Endothelial cell of umbilical vein (primary cell): ENCODE data around the gene RIMBP2. TPM values are rescaled to one million over a fixed set of nuclear protein-coding genes. Genes with fewer than 3 reads are reported as not detected.

Source experiments
- BruUV-seq: library from RNA; stranded (reverse); fragments of 400-500 nt; replicated peaks from 2 replicates; lab custom pipeline; 2021; lab: Mats Ljungman, UMichigan
- CTCF ChIA-PET: fragments of 300-600, 350-600 bp; sonication (Branson Sonifier 250); formaldehyde crosslinking; loops from one replicate; lab custom pipeline; 2021; ENCODE audit warnings: antibody characterized with exemption, inconsistent platforms; lab: Charles Lee
- POLR2A ChIA-PET: fragments of 300-600, 350-600 bp; sonication (Branson Sonifier 250); formaldehyde crosslinking; loops from one replicate; lab custom pipeline; 2021; ENCODE audit warnings: antibody characterized with exemption, inconsistent platforms; lab: Charles Lee
- DNase-seq: peaks from one replicate; pipeline ENCODE4 v3.0.0-alpha.2; 2011; ENCODE audit warnings: low read depth, low spot score
- FAIRE-seq: peaks from 2 replicates; lab custom pipeline; 2011; peaks lifted over from hg19 to GRCh38; lab: Jason Lieb, UNC
- H2AFZ ChIP-seq: 2 replicates; pipeline ENCODE4 v1.6.0; 2012; ENCODE audit warnings: low read depth, low read length, control low read depth, inconsistent platforms
- H3K27ac ChIP-seq: 2 replicates; pipeline ENCODE4 v1.5.1; 2011; ENCODE audit warnings: low read depth, mild to moderate bottlenecking, control low read depth, low read length, moderate library complexity; ENCODE audit not compliant: insufficient read depth
- H3K27me3 ChIP-seq, 2 experiments: 2 replicates each; pipeline versions ENCODE4 v1.6.0 to v1.6.1; 2011; ENCODE audit warnings: low read length in 2 of 2, mixed read lengths in 1 of 2; ENCODE audit not compliant: control insufficient read depth in 2 of 2, insufficient read depth in 2 of 2
- H3K36me3 ChIP-seq, 2 experiments: 2 replicates in 1 of 2; 3 replicates in 1 of 2; pipeline ENCODE4 v1.5.1; 2011; ENCODE audit warnings: low read length in 2 of 2, mild to moderate bottlenecking in 1 of 2, moderate library complexity in 1 of 2; ENCODE audit not compliant: control insufficient read depth in 2 of 2, insufficient read depth in 2 of 2; ENCODE audit errors: extremely low read depth in 1 of 2
- H3K4me1 ChIP-seq: 3 replicates; pipeline ENCODE4 v1.5.1; 2011; ENCODE audit warnings: mild to moderate bottlenecking, low read length; ENCODE audit not compliant: control insufficient read depth, insufficient read depth; ENCODE audit errors: extremely low read depth
- H3K4me2 ChIP-seq: 2 replicates; pipeline ENCODE4 v1.6.1; 2011; ENCODE audit warnings: low read length, control low read depth, mixed read lengths; ENCODE audit not compliant: insufficient read depth
- H3K4me3 ChIP-seq, 3 experiments: fragments of 200-600 bp in 1 of 3; sonication (generic), shearing (Covaris generic) in 1 of 3; replicated peaks in 1 of 3; 2 replicates each; pipeline ENCODE4 v1.5.1; 2011 to 2016; ENCODE audit warnings: control low read depth in 3 of 3, low read length in 3 of 3, mild to moderate bottlenecking in 2 of 3, inconsistent platforms in 1 of 3, low read depth in 1 of 3, moderate library complexity in 1 of 3; ENCODE audit not compliant: insufficient read depth in 1 of 3
- H3K79me2 ChIP-seq: 2 replicates; pipeline ENCODE4 v1.6.0; 2012; ENCODE audit warnings: low read length, inconsistent platforms; ENCODE audit not compliant: control insufficient read depth, insufficient read depth
- H3K9ac ChIP-seq: replicated peaks from 2 replicates; pipeline ENCODE3; 2011; ENCODE audit warnings: low read length, control low read depth; ENCODE audit not compliant: insufficient read depth; ENCODE audit errors: extremely low read depth
- H3K9me1 ChIP-seq: replicated peaks from 3 replicates; pipeline ENCODE4 v1.6.0; 2011; ENCODE audit warnings: mild to moderate bottlenecking, low read length; ENCODE audit not compliant: control insufficient read depth, insufficient read depth; ENCODE audit errors: extremely low read depth
- H3K9me3 ChIP-seq: replicated peaks from 2 replicates; pipeline ENCODE4 v1.5.1; 2012; ENCODE audit warnings: low read length, inconsistent platforms; ENCODE audit not compliant: control insufficient read depth, insufficient read depth
- H4K20me1 ChIP-seq: replicated peaks from 2 replicates; pipeline ENCODE3; 2011; ENCODE audit warnings: mild to moderate bottlenecking, low read length; ENCODE audit not compliant: control insufficient read depth, insufficient read depth; ENCODE audit errors: extremely low read depth
- EZH2 ChIP-seq: IDR thresholded peaks from 2 replicates; pipeline ENCODE4 v1.6.1; 2012; ENCODE audit warnings: borderline replicate concordance, low read depth, mild to moderate bottlenecking, moderate library complexity, low read length, inconsistent platforms; ENCODE audit not compliant: severe bottlenecking
- FOS ChIP-seq: IDR thresholded peaks from 2 replicates; pipeline ENCODE4 v1.6.1; 2011; ENCODE audit warnings: mild to moderate bottlenecking, low read length, moderate library complexity, borderline replicate concordance; ENCODE audit not compliant: insufficient read depth
- GATA2 ChIP-seq: IDR thresholded peaks from 2 replicates; pipeline ENCODE4 v1.7.0; 2011; ENCODE audit warnings: low read depth, mild to moderate bottlenecking, moderate library complexity, mixed read lengths, low read length; ENCODE audit not compliant: insufficient read length, insufficient read depth
- JUN ChIP-seq: IDR thresholded peaks from 2 replicates; pipeline ENCODE4 v1.6.1; 2011; ENCODE audit warnings: borderline replicate concordance, low read depth; ENCODE audit not compliant: insufficient read length, insufficient read depth
- MYC ChIP-seq: IDR thresholded peaks from one replicate; pipeline ENCODE4 v1.6.1; 2011; ENCODE audit warnings: mild to moderate bottlenecking, low read depth, low read length
- POLR2A ChIP-seq: IDR thresholded peaks from 2 replicates; pipeline ENCODE4 v1.6.1; 2012; ENCODE audit warnings: low read depth, mild to moderate bottlenecking, control low read depth, low read length
- POLR2AphosphoS5 ChIP-seq: IDR thresholded peaks from 2 replicates; pipeline ENCODE4 v1.6.1; 2012; ENCODE audit warnings: low read depth, mild to moderate bottlenecking, control low read depth, low read length, moderate library complexity; ENCODE audit not compliant: insufficient read depth
- dilution Hi-C: fragments of 300-500 bp; cut with MboI; formaldehyde crosslinking; loops from one replicate; pipeline ENCODE4 v1.15.0; 2019; ENCODE audit warnings: low sequenced_read_pairs; ENCODE audit not compliant: extremely low pct_ligation_motif_present
- intact Hi-C: fragments of 100-400 bp; cut with micrococcal nuclease; formaldehyde crosslinking; loops from one replicate; pipeline ENCODE4 v1.10.0; 2022
- polyA plus RNA-seq, 4 experiments: library from polyadenylated mRNA; depleted of rRNA in 3 of 4; stranded (reverse) in 3 of 4; unstranded in 1 of 4; fragments of >200 nt; gene quantifications; 2 replicates each; pipeline versions ENCODE4 v1.2.1 to v1.2.3, GENCODE V29; 2011 to 2012; ENCODE audit warnings: missing spikeins in 1 of 4
- total RNA-seq: library from RNA; stranded (reverse); gene quantifications from 2 replicates; pipeline ENCODE4 v1.2.3, GENCODE V29; 2021
- TF ChIP-seq, protein P1 (sequence below), 2 donors: IDR thresholded peaks; 1 replicate in 1 of 2; 2 replicates in 1 of 2; pipeline ENCODE4 v1.5.1; 2011; ENCODE audit warnings: low read length in 2 of 2, mild to moderate bottlenecking in 2 of 2, moderate library complexity in 2 of 2, control low read depth in 1 of 2, inconsistent platforms in 1 of 2, low read depth in 1 of 2; ENCODE audit not compliant: insufficient read depth in 1 of 2; ENCODE audit errors: extremely low read depth in 1 of 2
- TF ChIP-seq, protein P2 (sequence below): IDR thresholded peaks from 2 replicates; pipeline ENCODE4 v1.6.1; 2011; ENCODE audit not compliant: insufficient read depth, insufficient read length

Gene RIMBP2
- total and polyA plus RNA-seq, 2 donors (not counting 3 experiments of a cell fraction or from before 2014, with no cell fraction given): 0.04 TPM; not detected in 1

DNA sequence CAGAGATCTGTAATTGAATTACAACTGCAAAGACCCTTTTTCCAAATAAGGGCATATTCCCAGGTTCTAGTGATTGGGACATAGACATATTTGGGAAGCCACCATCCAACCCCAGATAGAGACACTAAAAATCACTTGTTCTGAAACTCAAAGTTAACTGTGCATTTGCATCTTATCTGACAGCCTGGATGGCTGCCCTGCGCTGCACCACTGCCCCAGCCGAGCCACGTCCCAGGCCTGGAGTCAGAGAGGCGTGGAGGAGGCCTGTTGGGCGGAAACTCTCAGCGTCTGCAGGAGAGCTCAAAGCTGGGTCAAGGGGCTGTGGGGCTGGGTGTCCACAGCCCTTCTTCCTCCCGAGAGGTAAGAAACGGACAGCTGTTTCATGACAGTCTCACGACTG, 124.4 kb downstream of the RIMBP2 start:
- ChIA-PET CTCF (no interaction called here), POLR2A (no interaction called here)
- Histone ChIP-seq H3K4me1 (no peaks in the 10 kb centered on the region), H3K27ac (no peak overlapping the region), H3K79me2 (no peaks in the 10 kb centered on the region), H3K9me1 (no peaks in the 10 kb centered on the region), H3K27me3 (no peaks in the 10 kb centered on the region), H3K9ac (no peak overlapping the region), H3K4me3 (no peak overlapping the region), H3K4me2 (no peak overlapping the region), H3K36me3 (no peaks in the 10 kb centered on the region), H4K20me1 (no peaks in the 10 kb centered on the region), H3K9me3 (peaks cover 9% of the 10 kb centered on the region), H2AFZ (no peak overlapping the region)
- FAIRE-seq: no peak
- TF ChIP-seq MYC: no peak
- TF ChIP-seq, protein P1, sequence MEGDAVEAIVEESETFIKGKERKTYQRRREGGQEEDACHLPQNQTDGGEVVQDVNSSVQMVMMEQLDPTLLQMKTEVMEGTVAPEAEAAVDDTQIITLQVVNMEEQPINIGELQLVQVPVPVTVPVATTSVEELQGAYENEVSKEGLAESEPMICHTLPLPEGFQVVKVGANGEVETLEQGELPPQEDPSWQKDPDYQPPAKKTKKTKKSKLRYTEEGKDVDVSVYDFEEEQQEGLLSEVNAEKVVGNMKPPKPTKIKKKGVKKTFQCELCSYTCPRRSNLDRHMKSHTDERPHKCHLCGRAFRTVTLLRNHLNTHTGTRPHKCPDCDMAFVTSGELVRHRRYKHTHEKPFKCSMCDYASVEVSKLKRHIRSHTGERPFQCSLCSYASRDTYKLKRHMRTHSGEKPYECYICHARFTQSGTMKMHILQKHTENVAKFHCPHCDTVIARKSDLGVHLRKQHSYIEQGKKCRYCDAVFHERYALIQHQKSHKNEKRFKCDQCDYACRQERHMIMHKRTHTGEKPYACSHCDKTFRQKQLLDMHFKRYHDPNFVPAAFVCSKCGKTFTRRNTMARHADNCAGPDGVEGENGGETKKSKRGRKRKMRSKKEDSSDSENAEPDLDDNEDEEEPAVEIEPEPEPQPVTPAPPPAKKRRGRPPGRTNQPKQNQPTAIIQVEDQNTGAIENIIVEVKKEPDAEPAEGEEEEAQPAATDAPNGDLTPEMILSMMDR (IDR thresholded peaks at IDR 0.05; ENCODE audit: extremely low read depth in 1 of 2, insufficient read depth in 1 of 2, low read depth in 1 of 2, low read length in 2 of 2): no peak
- TF ChIP-seq FOS: no peak
- TF ChIP-seq JUN: no peak
- TF ChIP-seq, protein P2, sequence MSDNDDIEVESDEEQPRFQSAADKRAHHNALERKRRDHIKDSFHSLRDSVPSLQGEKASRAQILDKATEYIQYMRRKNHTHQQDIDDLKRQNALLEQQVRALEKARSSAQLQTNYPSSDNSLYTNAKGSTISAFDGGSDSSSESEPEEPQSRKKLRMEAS: no peak
- TF ChIP-seq EZH2: no peak
- no peak for TF ChIP-seq POLR2A
- TF ChIP-seq POLR2AphosphoS5: no peak
- no peak for TF ChIP-seq GATA2
- no peak for DNase-seq
- intact Hi-C loops: no loop called here
- dilution Hi-C loops: no loop called here
- BruUV-seq: no TSS peak
